A673 (cell line): Measurements from ENCODE around the gene ALPP. TPM values are rescaled to one million over a fixed set of nuclear protein-coding genes. Genes with fewer than 3 reads are reported as not detected.

ENCODE experiments used
- BruUV-seq: library from RNA; stranded (reverse); fragments of 400-500 nt; replicated peaks from 2 replicates; lab custom pipeline; 2021; lab: Mats Ljungman, UMichigan
- CTCF ChIA-PET: fragments of 300-600 bp; sonication (Branson Sonifier 250); formaldehyde crosslinking; loops from one replicate; lab custom pipeline; 2022; ENCODE audit warnings: antibody characterized with exemption; lab: Charles Lee
- POLR2A ChIA-PET: fragments of 300-600 bp; sonication (Branson Sonifier 250); formaldehyde crosslinking; loops from one replicate; lab custom pipeline; 2022; ENCODE audit warnings: antibody characterized with exemption; ENCODE audit not compliant: low non-redundant PET; lab: Charles Lee
- DNase-seq: peaks from one replicate; pipeline ENCODE4 v3.0.0-alpha.2; 2015; ENCODE audit warnings: low spot score
- H3K27ac ChIP-seq: fragments of 200-600 bp; sonication (generic); 2 replicates; pipeline ENCODE4 v1.5.1; 2016; ENCODE audit warnings: mixed run types, low read depth, mild to moderate bottlenecking, mixed read lengths, antibody characterized with exemption, low read length; ENCODE audit not compliant: poor library complexity, severe bottlenecking
- H3K27me3 ChIP-seq: fragments of 200-600 bp; sonication (generic); replicated peaks from 2 replicates; pipeline ENCODE4 v1.6.1; 2017; ENCODE audit warnings: mixed run types, low read depth, mild to moderate bottlenecking, mixed read lengths, antibody characterized with exemption, low read length; ENCODE audit not compliant: insufficient read depth, poor library complexity
- H3K36me3 ChIP-seq: fragments of 200-600 bp; sonication (generic); 2 replicates; pipeline ENCODE4 v1.6.1; 2016; ENCODE audit warnings: mixed run types, mild to moderate bottlenecking, mixed read lengths, antibody characterized with exemption, low read length; ENCODE audit not compliant: insufficient read depth, poor library complexity, severe bottlenecking
- H3K4me1 ChIP-seq: fragments of 200-600 bp; sonication (generic); 2 replicates; pipeline ENCODE4 v1.6.1; 2017; ENCODE audit warnings: mixed run types, mild to moderate bottlenecking, mixed read lengths, antibody characterized with exemption, low read length; ENCODE audit not compliant: insufficient read depth, poor library complexity, severe bottlenecking
- H3K4me3 ChIP-seq: fragments of 200-600 bp; sonication (generic); 2 replicates; pipeline ENCODE4 v1.5.1; 2016; ENCODE audit warnings: low read depth, mixed run types, mild to moderate bottlenecking, mixed read lengths, low read length; ENCODE audit not compliant: poor library complexity, severe bottlenecking
- H3K9me3 ChIP-seq: fragments of 200-600 bp; sonication (generic); 2 replicates; pipeline ENCODE4 v1.6.1; 2016; ENCODE audit warnings: mixed run types, low read depth, mild to moderate bottlenecking, mixed read lengths, antibody characterized with exemption, low read length; ENCODE audit not compliant: poor library complexity, severe bottlenecking
- EZH2 ChIP-seq: fragments of 200-600 bp; sonication (generic); IDR thresholded peaks from 2 replicates; pipeline ENCODE4 v1.6.1; 2017; ENCODE audit warnings: borderline replicate concordance, low read depth, mild to moderate bottlenecking, mixed read lengths, antibody characterized with exemption, low read length; ENCODE audit not compliant: poor library complexity, severe bottlenecking
- intact Hi-C: fragments of 100-400 bp; cut with micrococcal nuclease; formaldehyde crosslinking; loops from one replicate; pipeline ENCODE4 v1.10.0; 2022; ENCODE audit not compliant: unreplicated experiment
- total RNA-seq: library from RNA; stranded (reverse); gene quantifications from 2 replicates; pipeline ENCODE4 v1.2.3, GENCODE V29; 2021
- TF ChIP-seq, protein P1 (sequence below): fragments of 300-800, 200-600 bp; sonication (generic); conservative IDR thresholded peaks from 2 replicates; pipeline ENCODE4 v1.5.1; 2017; ENCODE audit warnings: low read depth, mild to moderate bottlenecking, antibody characterized with exemption, low read length, moderate library complexity, mixed read lengths

ALPP gene
- total RNA-seq, 1 experiment from 2014 or later = not detected

DNA sequence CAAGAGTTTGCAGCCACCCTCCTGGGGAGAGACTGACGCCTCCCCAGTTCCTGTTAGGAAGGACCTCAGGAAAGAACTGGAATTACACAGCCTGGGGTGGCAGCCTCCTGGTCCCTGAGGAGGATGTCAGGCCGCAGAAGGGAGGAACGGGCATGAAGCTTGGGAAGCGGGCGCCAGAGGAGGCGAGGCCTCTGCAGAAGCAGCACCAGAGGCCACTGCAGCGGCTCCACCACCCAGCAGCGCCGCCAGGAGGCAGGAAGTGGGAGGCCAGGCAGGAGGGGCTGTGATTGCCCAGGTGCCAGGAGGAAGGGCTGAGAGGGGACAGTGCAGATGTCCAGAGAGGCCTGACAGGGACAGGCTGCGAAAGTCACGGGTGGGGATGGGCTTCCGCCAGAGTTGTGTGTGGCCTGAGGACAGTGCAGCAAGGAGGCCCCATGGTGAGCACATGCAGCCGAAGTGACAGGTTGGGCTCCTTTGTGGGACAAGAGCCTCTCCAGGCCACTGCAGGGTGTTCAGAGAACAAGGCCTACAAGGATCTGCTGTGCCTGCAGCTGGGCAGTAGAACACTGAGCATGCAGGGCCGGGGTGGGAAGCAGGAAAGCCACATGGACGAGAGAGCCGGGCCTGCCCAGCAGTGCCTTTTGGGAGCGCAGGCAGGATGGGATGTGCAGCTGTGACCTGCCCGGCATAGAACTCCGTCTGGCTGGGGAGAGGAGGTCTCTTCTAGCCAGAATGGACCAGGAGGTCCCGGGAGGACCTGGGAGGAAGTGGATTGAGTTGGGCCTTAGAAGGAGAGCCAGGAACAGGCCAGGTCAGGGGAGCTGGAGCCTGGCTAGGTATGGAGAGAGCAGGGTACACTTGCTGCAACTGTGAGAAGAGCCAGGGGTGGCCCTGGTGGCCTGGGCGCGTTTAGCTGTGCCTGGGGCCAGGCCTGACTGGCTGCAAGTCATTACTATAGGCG, 39.1 kb upstream of the ALPP start:
- no TSS peak for BruUV-seq
- intact Hi-C loops = loop anchor here (5.0 kb wide), 1 partner anchor 103 kb away; no protein-coding TSS in a partner anchor
- DNase-seq = no peak
- ChIA-PET CTCF (no interaction called here), POLR2A (no interaction called here)
- Histone ChIP-seq H3K36me3 (no peaks in the 10 kb centered on the region), H3K27me3 (no peaks in the 10 kb centered on the region), H3K4me1 (no peaks in the 10 kb centered on the region), H3K27ac (no peak overlapping the region), H3K4me3 (no peak overlapping the region), H3K9me3 (no peaks in the 10 kb centered on the region)
- TF ChIP-seq, protein P1, sequence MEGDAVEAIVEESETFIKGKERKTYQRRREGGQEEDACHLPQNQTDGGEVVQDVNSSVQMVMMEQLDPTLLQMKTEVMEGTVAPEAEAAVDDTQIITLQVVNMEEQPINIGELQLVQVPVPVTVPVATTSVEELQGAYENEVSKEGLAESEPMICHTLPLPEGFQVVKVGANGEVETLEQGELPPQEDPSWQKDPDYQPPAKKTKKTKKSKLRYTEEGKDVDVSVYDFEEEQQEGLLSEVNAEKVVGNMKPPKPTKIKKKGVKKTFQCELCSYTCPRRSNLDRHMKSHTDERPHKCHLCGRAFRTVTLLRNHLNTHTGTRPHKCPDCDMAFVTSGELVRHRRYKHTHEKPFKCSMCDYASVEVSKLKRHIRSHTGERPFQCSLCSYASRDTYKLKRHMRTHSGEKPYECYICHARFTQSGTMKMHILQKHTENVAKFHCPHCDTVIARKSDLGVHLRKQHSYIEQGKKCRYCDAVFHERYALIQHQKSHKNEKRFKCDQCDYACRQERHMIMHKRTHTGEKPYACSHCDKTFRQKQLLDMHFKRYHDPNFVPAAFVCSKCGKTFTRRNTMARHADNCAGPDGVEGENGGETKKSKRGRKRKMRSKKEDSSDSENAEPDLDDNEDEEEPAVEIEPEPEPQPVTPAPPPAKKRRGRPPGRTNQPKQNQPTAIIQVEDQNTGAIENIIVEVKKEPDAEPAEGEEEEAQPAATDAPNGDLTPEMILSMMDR = 0 out of 2 replicates have a peak, but pooled peaks have one; percentile 24
- no peak for TF ChIP-seq EZH2

DNA sequence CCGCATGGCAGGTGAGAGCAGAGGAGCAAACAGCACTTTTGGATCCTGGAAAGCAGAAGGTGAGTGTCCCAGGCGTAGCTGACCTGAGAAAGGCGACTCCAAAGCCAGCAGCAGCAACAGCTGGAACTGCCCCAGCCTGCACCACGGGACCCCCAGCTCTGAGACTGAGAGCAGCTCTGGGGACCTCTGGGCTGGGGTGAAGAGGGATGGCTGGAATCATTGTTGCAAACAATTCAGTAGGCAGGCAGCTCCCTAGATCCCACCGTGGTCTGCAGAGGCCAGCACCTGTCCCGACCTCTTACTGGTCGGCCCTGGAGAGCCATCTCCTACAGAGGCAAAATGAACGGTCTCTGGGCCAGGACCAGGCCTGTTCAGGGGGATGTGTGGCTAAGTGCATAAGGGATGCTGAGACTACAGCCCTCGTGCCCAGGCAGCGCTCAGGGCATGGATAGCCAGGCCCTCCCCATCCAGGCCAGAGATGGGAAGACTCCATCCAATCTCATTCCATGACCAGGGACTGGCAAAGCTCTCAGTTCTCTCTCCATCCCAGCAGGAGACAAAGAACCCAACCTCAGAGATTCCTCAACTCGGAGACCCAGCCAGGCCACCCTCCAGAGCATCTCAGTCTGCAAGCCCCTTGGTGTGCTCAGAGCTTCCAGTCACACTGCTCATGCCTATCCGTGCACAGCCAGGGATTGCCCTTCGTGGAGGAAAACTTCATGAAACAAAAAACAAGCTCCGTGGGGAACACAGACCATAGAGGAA, 38.2 kb upstream of the ALPP start:
- BruUV-seq = no TSS peak
- intact Hi-C loops = no loop called here
- no peak for DNase-seq
- ChIA-PET CTCF (no interaction called here), POLR2A (no interaction called here)
- H3K27ac ChIP-seq = no peak overlapping the region
- no peaks in the 10 kb centered on the region for H3K9me3 ChIP-seq
- TF ChIP-seq, protein P1 = no peak
- no peak for TF ChIP-seq EZH2
- H3K36me3 ChIP-seq = no peaks in the 10 kb centered on the region
- no peaks in the 10 kb centered on the region for H3K4me1 ChIP-seq
- no peaks in the 10 kb centered on the region for H3K27me3 ChIP-seq
- H3K4me3 ChIP-seq = no peak overlapping the region

DNA sequence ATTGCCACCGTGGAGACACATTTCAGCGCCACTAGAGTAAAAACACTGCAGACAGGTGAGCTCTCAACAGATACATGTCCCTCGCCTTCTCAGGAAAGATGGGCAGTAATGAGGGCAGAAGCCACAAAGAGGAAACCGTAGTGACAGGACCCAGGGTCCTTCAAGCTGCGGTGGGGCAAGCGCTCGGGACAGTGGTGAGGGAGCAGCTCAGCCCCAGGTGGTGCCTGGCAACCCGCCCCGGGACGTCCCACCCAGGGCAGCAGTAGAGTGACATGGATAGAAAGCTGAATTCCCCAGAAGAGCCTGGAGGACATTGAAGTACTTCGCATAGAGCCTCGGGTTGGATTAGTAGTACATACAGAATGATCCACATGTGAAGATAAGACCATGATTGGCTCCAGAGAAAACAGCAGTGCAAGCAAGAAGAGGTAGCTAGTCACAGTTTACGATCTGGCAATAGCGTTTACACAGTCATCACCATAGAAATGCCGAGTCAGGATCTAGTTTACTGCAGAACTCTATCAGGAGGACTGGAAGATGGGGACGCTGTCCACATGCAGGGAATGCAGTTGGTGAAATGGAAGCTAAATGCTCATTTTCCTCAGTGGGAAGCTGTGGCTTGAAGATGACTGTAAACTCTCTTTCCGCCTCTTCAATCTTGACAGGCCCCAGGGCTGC, 37.4 kb upstream of the ALPP start:
- Histone ChIP-seq H3K9me3 (no peaks in the 10 kb centered on the region), H3K27me3 (no peaks in the 10 kb centered on the region), H3K27ac (no peak overlapping the region), H3K36me3 (no peaks in the 10 kb centered on the region), H3K4me1 (no peaks in the 10 kb centered on the region), H3K4me3 (no peak overlapping the region)
- ChIA-PET CTCF (no interaction called here), POLR2A (no interaction called here)
- intact Hi-C loops = no loop called here
- no peak for DNase-seq
- no TSS peak for BruUV-seq
- TF ChIP-seq, protein P1 = no peak
- no peak for TF ChIP-seq EZH2
